Upper lobe of left lung (tissue), 6 donors: Measurements from ENCODE around the gene PDXP. TPM values are rescaled to one million over a fixed set of nuclear protein-coding genes. Genes with fewer than 3 reads are reported as not detected.
A peak's percentile ranks its signal among the peaks of the same experiment; 100 is the strongest.

Experiments used
- ATAC-seq, 2 donors: fragments of 200-7000 bp; cut with Tn5 transposase; one replicate each; pipeline ENCODE4 v1.9.1; 2022; ENCODE audit warnings: mild to moderate bottlenecking in 2 of 2, moderate library complexity in 2 of 2; ENCODE audit not compliant: low FRiP score in 2 of 2
- DNase-seq, 2 donors: peaks; one replicate each; pipeline ENCODE4 v3.0.0-alpha.2; 2019 to 2020
- H3K27ac ChIP-seq, 4 donors: fragments of 200-600 bp; sonication (generic); one replicate each; pipeline ENCODE4 v1.5.1; 2016 to 2019
- H3K27me3 ChIP-seq, 4 donors: fragments of 200-600 bp; sonication (generic); one replicate each; pipeline ENCODE4 v1.5.1; 2017 to 2019
- H3K36me3 ChIP-seq, 4 donors: fragments of 200-600 bp; sonication (generic); one replicate each; pipeline ENCODE4 v1.5.1; 2016 to 2019
- H3K4me1 ChIP-seq, 4 donors: fragments of 200-600 bp; sonication (generic); one replicate each; pipeline ENCODE4 v1.5.1; 2018 to 2019
- H3K4me3 ChIP-seq, 4 donors: fragments of 200-600 bp; sonication (generic); one replicate each; pipeline ENCODE4 v1.5.1; 2017 to 2019; ENCODE audit warnings: mild to moderate bottlenecking in 2 of 4, moderate library complexity in 1 of 4
- H3K9me3 ChIP-seq, 4 donors: fragments of 200-600 bp; sonication (generic); one replicate each; pipeline ENCODE4 v1.5.1; 2018 to 2019
- EP300 ChIP-seq, 4 donors: sonication (generic); formaldehyde crosslinking; IDR thresholded peaks; one replicate each; pipeline ENCODE4 v1.5.1; 2017; ENCODE audit warnings: antibody characterized with exemption in 4 of 4, control low read depth in 2 of 4
- POLR2A ChIP-seq, 4 donors: fragments of 450-650 bp; IDR thresholded peaks; one replicate each; pipeline ENCODE4 v1.5.1; 2016 to 2017; ENCODE audit warnings: antibody characterized with exemption in 4 of 4, mild to moderate bottlenecking in 2 of 4
- POLR2AphosphoS5 ChIP-seq, 2 donors: sonication (generic); formaldehyde crosslinking; IDR thresholded peaks; one replicate each; pipeline ENCODE4 v1.5.1; 2017; ENCODE audit warnings: antibody characterized with exemption in 2 of 2
- WGBS, 2 donors: methylation state at CpG; one replicate each; pipeline ENCODE4 v1.1.5; 2017 to 2018; 5-methylcytosine and 5-hydroxymethylcytosine counted together
- total RNA-seq, 6 donors: library from RNA; depleted of rRNA in 4 of 6; stranded (reverse); fragments of >200 nt in 4 of 6; gene quantifications; one replicate each; pipeline versions ENCODE4 v1.1.0 to v1.2.1, GENCODE V29; 2016 to 2021
- TF ChIP-seq, protein P1 (sequence below), 6 experiments: fragments of 450-650 bp in 4 of 6; fragments of 200-600 bp in 2 of 6; sonication (generic) in 2 of 6; IDR thresholded peaks; one replicate each; pipeline ENCODE4 v1.5.1; 2016 to 2019; ENCODE audit warnings: antibody characterized with exemption in 6 of 6
- donor health status: DM: no; HTN: no; CAD: no; lungs with moderate emphysema.
- donor health status: DM: no; HTN: yes; CAD: no; lungs with severe emphysema.

Gene PDXP
- total RNA-seq, 6 donors from 2014 or later = 2.1 to 11.1 (median 8.7) TPM

DNA sequence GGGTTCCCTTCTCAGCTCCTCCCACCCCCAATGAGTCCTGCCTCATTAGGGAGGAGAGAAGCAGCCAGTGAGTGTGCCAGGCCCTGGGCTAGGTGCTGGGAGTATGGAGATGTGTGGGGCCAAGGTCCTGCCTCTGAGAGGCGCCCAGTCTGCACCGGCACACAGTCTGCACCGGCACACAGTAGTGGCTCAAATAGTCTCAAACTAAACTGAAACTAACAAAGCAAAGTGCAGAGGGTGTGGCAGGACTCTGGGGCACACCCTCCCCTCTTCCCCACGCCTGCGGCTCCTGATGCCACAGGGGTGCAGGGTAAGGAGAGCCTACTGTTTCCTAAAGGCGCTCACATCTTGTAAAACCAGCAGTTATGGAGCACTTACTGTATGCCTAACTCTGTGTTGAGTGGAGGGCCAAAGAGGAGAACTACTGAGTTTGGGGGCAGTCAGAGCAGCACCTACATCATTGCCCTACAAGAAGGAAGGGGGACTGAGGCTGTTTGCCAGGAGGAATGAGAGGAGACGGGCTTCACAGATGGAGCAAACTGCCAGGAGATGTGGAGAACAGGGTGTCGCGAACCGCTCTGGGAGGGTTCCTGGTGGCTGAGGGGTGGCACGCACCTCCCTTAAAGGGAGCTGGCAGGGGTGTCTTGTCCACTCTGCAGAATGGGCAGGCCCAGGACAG lies 20.0 kb upstream of the PDXP start:
- Histone ChIP-seq H3K4me3 (peak overlapping the region in 3 of 4 donors; percentile 57 to 65 (median 64)), H3K27me3 (no peaks in the 10 kb centered on the region), H3K27ac (peak overlapping the region in 3 of 4 donors; percentile 86 to 90 (median 87)), H3K9me3 (no peaks in the 10 kb centered on the region), H3K4me1 (peaks cover 69 to 77% (median 70%) of the 10 kb centered on the region in 4 donors), H3K36me3 (peaks cover 0 to 7% (median 0%) of the 10 kb centered on the region in 4 donors)
- ATAC-seq (no peak), DNase-seq (no peak)
- TF ChIP-seq, protein P1, sequence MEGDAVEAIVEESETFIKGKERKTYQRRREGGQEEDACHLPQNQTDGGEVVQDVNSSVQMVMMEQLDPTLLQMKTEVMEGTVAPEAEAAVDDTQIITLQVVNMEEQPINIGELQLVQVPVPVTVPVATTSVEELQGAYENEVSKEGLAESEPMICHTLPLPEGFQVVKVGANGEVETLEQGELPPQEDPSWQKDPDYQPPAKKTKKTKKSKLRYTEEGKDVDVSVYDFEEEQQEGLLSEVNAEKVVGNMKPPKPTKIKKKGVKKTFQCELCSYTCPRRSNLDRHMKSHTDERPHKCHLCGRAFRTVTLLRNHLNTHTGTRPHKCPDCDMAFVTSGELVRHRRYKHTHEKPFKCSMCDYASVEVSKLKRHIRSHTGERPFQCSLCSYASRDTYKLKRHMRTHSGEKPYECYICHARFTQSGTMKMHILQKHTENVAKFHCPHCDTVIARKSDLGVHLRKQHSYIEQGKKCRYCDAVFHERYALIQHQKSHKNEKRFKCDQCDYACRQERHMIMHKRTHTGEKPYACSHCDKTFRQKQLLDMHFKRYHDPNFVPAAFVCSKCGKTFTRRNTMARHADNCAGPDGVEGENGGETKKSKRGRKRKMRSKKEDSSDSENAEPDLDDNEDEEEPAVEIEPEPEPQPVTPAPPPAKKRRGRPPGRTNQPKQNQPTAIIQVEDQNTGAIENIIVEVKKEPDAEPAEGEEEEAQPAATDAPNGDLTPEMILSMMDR (IDR thresholded peaks at IDR 0.05) = no peak
- no peak for TF ChIP-seq POLR2AphosphoS5 (IDR thresholded peaks at IDR 0.05)
- 40 to 44% methylated on average over 11 of the region's 11 CpGs for whole genome bisulfite sequencing, 2 donors

DNA sequence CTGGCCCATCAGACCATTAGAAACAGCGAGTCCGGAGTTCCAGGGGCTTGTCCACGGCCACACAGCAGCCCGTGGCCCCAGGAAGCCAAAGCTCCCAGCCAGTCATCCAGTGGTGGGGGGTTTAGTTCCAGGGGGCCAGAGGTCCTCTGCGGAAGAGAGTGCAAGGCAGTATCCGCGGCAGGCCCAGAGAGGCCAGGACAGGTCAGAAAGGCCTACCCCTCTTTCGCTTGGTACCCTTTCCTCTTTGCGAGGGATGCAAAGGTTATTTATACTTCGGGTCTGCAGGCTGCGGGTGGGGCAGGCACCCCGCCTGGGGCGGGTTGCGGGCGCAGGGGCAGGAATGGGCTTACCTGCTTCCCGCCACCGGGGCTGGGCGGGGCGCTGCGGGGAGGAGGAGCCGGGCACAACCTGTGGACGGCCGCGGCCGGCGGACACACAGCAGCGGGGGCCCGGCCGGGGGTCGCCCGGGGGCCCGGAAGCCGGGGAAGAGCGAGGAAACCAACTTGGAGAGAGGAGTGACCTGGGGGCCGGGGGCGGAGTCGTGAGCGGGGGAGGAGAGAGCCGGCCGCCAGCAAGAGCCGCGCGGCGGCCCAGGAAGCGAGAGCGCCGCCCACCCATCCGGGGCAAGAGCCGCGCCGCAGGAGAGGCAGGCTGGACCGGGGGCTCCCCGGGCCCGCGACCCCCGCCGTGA lies 19.3 kb upstream of the PDXP start, which contains the start of gene SH3BP1:
Gene SH3BP1, plus strand, starts transcription at position 600 of the 691 bp plus-strand sequence. CDS start 119 bp downstream, outside the sequence.
- DNase-seq = peak; percentile 63 to 92
- peak within 1 kb of the TSS; percentile 61 to 90 (median 86) for H3K27ac ChIP-seq
- 17 to 38% methylated on average over 6 to 17 of the region's 57 CpGs for WGBS, 2 donors
- no peaks in the 10 kb centered on the region for H3K27me3 ChIP-seq
- H3K4me3 ChIP-seq = peak within 1 kb of the TSS; percentile 57 to 66 (median 64)
- H3K4me1 ChIP-seq = peaks cover 63 to 71% (median 64%) of the 10 kb centered on the region in 4 donors
- no peak for TF ChIP-seq EP300 (IDR thresholded peaks at IDR 0.05)
- TF ChIP-seq, protein P1 (IDR thresholded peaks at IDR 0.05) = peak in 2 of 6 experiments; percentile 12 to 21
- peak in 1 of 4 donors; percentile 25 for TF ChIP-seq POLR2A (IDR thresholded peaks at IDR 0.05)
- no peaks in the 10 kb centered on the region for H3K9me3 ChIP-seq
- peak in 1 of 2 donors; percentile 63 for ATAC-seq
- peaks cover 0 to 7% (median 0%) of the 10 kb centered on the region in 4 donors for H3K36me3 ChIP-seq

- H3K27ac ChIP-seq = peak overlapping the region; percentile 61 to 90 (median 86)
- H3K36me3 ChIP-seq = peaks cover 0 to 11% (median 1%) of the 10 kb centered on the region in 4 donors
- H3K4me1 ChIP-seq = peaks cover 56 to 64% (median 57%) of the 10 kb centered on the region in 4 donors
- peak in 1 of 2 donors; percentile 52 for DNase-seq
- peak in 1 of 2 donors; percentile 14 for ATAC-seq
- H3K9me3 ChIP-seq = no peaks in the 10 kb centered on the region
- peak overlapping the region; percentile 57 to 66 (median 64) for H3K4me3 ChIP-seq
- H3K27me3 ChIP-seq = no peaks in the 10 kb centered on the region
- TF ChIP-seq, protein P1 (IDR thresholded peaks at IDR 0.05) = no peak
- no peak for TF ChIP-seq POLR2A (IDR thresholded peaks at IDR 0.05)
- TF ChIP-seq POLR2AphosphoS5 (IDR thresholded peaks at IDR 0.05) = no peak
- no peak for TF ChIP-seq EP300 (IDR thresholded peaks at IDR 0.05)
- 5 to 21% methylated on average over 6 to 18 of the region's 27 CpGs for WGBS, 2 donors
Measured at GRCh38 chr22:37639771-37640590, 18.5 kb upstream of the PDXP start.

- peaks cover 48 to 55% (median 51%) of the 10 kb centered on the region in 4 donors for H3K4me1 ChIP-seq
- peak in 1 of 2 donors; percentile 2 for ATAC-seq
- DNase-seq = no peak
- H3K27ac ChIP-seq = peak overlapping the region; percentile 61 to 90 (median 86)
- no peaks in the 10 kb centered on the region for H3K9me3 ChIP-seq
- peak overlapping the region in 3 of 4 donors; percentile 57 to 65 (median 64) for H3K4me3 ChIP-seq
- TF ChIP-seq POLR2A (IDR thresholded peaks at IDR 0.05) (peak in 1 of 4 donors; percentile 20), EP300 (IDR thresholded peaks at IDR 0.05) (no peak)
- 54 to 75% methylated on average over 3 to 23 of the region's 24 CpGs for WGBS, 2 donors
- H3K27me3 ChIP-seq = no peaks in the 10 kb centered on the region
- peaks cover 0 to 18% (median 1%) of the 10 kb centered on the region in 4 donors for H3K36me3 ChIP-seq
Measured at GRCh38 chr22:37640591-37641560, 17.6 kb upstream of the PDXP start.
